Activated CD4-positive, alpha-beta memory T cell treated with anti-CD3 and anti-CD28 coated beads, Interleukin-2, amount 10 ng/mL, durations not matched to agents 7 days and 5 days (primary cell): ENCODE results near the gene MPHOSPH9. TPM values are rescaled to one million over a fixed set of nuclear protein-coding genes. Genes with fewer than 3 reads are reported as not detected.

ENCODE experiments used
- CTCF ChIA-PET: fragments of 350-600 bp; sonication (Branson Sonifier 250); formaldehyde crosslinking; loops from one replicate; lab custom pipeline; 2021; ENCODE audit warnings: antibody characterized with exemption, inconsistent platforms; lab: Charles Lee
- POLR2A ChIA-PET: fragments of 350-600 bp; sonication (Branson Sonifier 250); formaldehyde crosslinking; loops from one replicate; lab custom pipeline; 2021; ENCODE audit warnings: antibody characterized with exemption; lab: Charles Lee
- DNase-seq: peaks from one replicate; pipeline ENCODE4 v3.0.0-alpha.2; 2020
- H3K27ac Mint-ChIP-seq: one replicate; pipeline ENCODE4 v1.8.0; 2021; ENCODE audit warnings: mild to moderate bottlenecking, mixed read lengths
- H3K27me3 Mint-ChIP-seq: one replicate; pipeline ENCODE4 v1.8.0; 2021; ENCODE audit warnings: mixed read lengths
- H3K36me3 Mint-ChIP-seq: one replicate; pipeline ENCODE4 v1.8.0; 2021; ENCODE audit warnings: low read depth, mixed read lengths
- H3K4me1 Mint-ChIP-seq: one replicate; pipeline ENCODE4 v1.8.0; 2021; ENCODE audit warnings: mixed read lengths
- H3K4me3 Mint-ChIP-seq: one replicate; pipeline ENCODE4 v1.8.0; 2021; ENCODE audit warnings: mild to moderate bottlenecking, mixed read lengths
- H3K9me3 Mint-ChIP-seq: one replicate; pipeline ENCODE4 v1.8.0; 2021; ENCODE audit warnings: mixed read lengths
- total RNA-seq, 2 experiments: library from RNA; stranded (reverse); gene quantifications; one replicate each; pipeline ENCODE4 v1.2.3, GENCODE V29; 2021

The MPHOSPH9 gene
- total RNA-seq, 2 experiments from 2014 or later = 113 to 116 TPM

DNA sequence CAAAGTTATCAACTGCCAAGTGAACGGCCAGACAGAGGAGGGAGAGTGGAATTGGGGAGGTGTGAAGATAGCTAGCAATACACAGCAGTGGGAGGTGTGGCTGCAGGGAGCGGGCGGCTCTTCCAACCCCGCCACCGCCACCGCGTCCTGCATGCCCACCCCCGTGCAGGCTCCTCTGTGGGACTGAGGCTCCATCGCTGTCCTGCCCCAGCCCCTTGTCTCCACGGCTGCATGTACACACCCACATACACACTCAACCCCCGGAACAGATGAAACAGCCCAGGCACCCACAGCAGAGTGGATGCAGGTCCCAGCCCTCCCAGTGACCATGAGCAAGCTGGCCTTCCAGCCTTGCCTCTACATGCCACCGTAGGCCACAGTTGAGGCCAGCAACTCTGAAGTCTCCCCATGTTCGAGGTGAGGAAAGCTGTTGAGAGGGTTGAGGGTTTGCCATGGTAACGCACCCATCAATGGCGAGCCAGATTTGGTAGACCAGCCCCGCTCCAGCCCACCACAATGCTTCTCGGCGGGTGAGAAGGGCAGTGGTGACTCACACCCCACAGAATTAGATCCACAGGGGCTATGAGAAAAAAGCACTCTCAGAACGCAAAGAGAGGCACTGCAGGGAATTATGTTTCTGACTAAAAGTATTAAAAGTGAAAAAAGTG is 121.3 kb downstream of the MPHOSPH9 start:
- ChIA-PET POLR2A (no interaction called here), CTCF (no interaction called here)
- Mint-ChIP-seq H3K9me3 (no peaks in the 10 kb centered on the region), H3K4me3 (no peak overlapping the region), H3K27me3 (no peaks in the 10 kb centered on the region), H3K36me3 (peaks cover 5% of the 10 kb centered on the region), H3K27ac (no peak overlapping the region), H3K4me1 (peaks cover 19% of the 10 kb centered on the region)
- no peak for DNase-seq

GRCh38 chr12:123109319-123109772 is 123.6 kb downstream of the MPHOSPH9 start:
- DNase-seq = no peak
- H3K4me3 Mint-ChIP-seq = no peak overlapping the region
- POLR2A ChIA-PET = interaction anchor here (6.1 kb wide), 1 partner anchor 10 kb away, joined by 80 read pairs; no protein-coding TSS in a partner anchor
- H3K4me1 Mint-ChIP-seq = peaks cover 32% of the 10 kb centered on the region
- no peaks in the 10 kb centered on the region for H3K27me3 Mint-ChIP-seq
- CTCF ChIA-PET = interaction anchor here (1.2 kb wide), 1 partner anchor 11 kb away, joined by 4 read pairs; no protein-coding TSS in a partner anchor
- no peaks in the 10 kb centered on the region for H3K9me3 Mint-ChIP-seq
- peaks cover 5% of the 10 kb centered on the region for H3K36me3 Mint-ChIP-seq
- H3K27ac Mint-ChIP-seq = no peak overlapping the region

- Mint-ChIP-seq H3K4me3 (no peak overlapping the region), H3K9me3 (no peaks in the 10 kb centered on the region), H3K36me3 (peaks cover 5% of the 10 kb centered on the region), H3K4me1 (peaks cover 32% of the 10 kb centered on the region), H3K27ac (no peak overlapping the region), H3K27me3 (no peaks in the 10 kb centered on the region)
- no peak for DNase-seq
- CTCF ChIA-PET = no interaction called here
- POLR2A ChIA-PET = interaction anchor here (1.1 to 6.1 kb wide), 4 partner anchors 10 to 275 kb away, joined by 3 to 80 read pairs (median 24); partner anchors contain the start of genes KMT5A, MPHOSPH9 and MTRFR
Observed at GRCh38 chr12:123108682-123109066, 124.3 kb downstream of the MPHOSPH9 start.

DNA sequence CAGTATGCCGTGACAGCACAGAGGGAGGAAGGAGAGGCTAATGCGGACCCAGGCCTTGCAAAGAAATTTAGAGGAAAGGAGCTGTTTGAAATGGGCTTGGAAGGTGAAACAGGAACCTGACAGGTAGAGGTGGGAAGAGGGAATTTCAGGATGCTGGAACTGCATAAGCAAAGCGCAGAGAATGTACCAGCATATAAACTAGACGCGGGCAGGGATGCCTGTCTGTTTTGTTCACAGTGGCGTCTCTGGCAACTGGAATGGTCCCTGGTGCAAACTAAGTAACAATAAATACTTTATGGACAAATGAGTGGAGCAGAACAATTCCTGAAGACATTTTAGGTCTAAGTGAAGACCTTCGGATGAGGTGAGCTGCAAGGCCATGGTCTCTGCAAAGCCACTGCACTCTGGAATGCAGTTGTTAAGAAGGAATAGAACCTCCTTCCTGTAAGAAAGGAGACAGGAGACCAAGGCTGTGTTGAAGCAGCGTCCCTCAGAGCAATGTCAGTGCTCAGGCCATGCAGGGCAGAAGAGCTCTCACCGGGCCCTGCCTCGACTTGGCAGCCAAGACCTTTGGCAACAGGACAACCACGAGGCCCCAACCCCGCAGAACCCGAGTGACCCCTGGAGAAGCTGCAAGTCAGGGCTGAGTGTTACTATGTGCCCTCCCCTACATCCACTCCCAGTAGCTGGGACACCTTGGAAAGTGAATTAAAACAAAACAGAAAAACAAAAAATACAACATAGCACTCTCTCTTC is 124.8 kb downstream of the MPHOSPH9 start:
- H3K9me3 Mint-ChIP-seq = no peaks in the 10 kb centered on the region
- DNase-seq = no peak
- H3K27me3 Mint-ChIP-seq = no peaks in the 10 kb centered on the region
- ChIA-PET POLR2A (interaction anchor here (0.7 to 6.1 kb wide), 13 partner anchors 11 to 276 kb away, joined by 3 to 80 read pairs (median 6); partner anchors contain the start of genes KMT5A, MPHOSPH9, MTRFR and OGFOD2), CTCF (interaction anchor here (0.6 to 2.6 kb wide), 3 partner anchors 11 to 258 kb away, joined by 3 to 17 read pairs (median 4); no protein-coding TSS in a partner anchor)
- no peak overlapping the region for H3K4me3 Mint-ChIP-seq
- peaks cover 32% of the 10 kb centered on the region for H3K4me1 Mint-ChIP-seq
- peak overlapping the region; percentile 93 for H3K27ac Mint-ChIP-seq
- peaks cover 5% of the 10 kb centered on the region for H3K36me3 Mint-ChIP-seq

DNA sequence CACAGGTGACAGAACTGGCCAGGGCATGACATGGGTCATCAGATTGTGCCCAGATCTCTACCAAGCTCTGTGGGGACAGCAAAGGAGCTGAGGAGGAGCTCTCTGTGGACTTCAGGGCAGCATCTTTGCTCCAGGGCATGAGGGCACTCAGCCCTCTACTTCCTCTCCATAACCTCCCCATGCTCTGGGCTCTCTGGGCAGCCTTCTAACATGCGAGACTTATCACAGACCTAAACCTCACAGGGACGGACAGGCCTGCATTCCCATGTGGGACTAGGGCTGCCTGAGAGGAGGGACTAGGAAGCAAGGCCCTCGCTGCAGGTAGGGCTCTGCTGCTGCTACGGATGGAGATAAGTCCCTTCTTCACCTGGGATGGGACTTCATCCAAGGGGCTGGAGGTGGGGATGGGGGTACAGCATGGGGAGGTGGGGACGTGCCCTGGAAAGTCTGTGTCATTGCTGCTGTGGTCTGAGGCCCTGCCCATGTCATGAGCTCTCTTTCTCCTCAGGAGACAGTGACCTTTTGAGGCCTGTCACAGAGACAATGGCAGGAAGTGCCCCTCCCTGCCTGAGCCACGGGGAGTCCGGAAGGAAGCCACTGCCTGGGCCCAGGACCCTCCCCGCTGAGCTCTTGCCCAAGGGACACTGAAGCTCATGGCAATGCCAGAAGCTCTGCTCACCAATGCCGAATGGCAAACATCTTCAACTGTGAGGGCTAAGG is 126.1 kb downstream of the MPHOSPH9 start:
- CTCF ChIA-PET = interaction anchor here (0.6 to 2.6 kb wide), 9 partner anchors 12 to 131 kb away, joined by 3 to 17 read pairs (median 3); partner anchors contain the start of genes MPHOSPH9 and MTRFR
- POLR2A ChIA-PET = interaction anchor here (0.6 to 6.1 kb wide), 19 partner anchors 12 to 221 kb away, joined by 3 to 80 read pairs (median 4); partner anchors contain the start of genes MPHOSPH9, MTRFR, OGFOD2 and PITPNM2
- H3K27ac Mint-ChIP-seq = peak overlapping the region; percentile 93
- H3K4me1 Mint-ChIP-seq = peaks cover 39% of the 10 kb centered on the region
- no peaks in the 10 kb centered on the region for H3K27me3 Mint-ChIP-seq
- H3K4me3 Mint-ChIP-seq = peak overlapping the region; percentile 37
- H3K9me3 Mint-ChIP-seq = no peaks in the 10 kb centered on the region
- peaks cover 5% of the 10 kb centered on the region for H3K36me3 Mint-ChIP-seq
- peak; percentile 85 for DNase-seq

DNA sequence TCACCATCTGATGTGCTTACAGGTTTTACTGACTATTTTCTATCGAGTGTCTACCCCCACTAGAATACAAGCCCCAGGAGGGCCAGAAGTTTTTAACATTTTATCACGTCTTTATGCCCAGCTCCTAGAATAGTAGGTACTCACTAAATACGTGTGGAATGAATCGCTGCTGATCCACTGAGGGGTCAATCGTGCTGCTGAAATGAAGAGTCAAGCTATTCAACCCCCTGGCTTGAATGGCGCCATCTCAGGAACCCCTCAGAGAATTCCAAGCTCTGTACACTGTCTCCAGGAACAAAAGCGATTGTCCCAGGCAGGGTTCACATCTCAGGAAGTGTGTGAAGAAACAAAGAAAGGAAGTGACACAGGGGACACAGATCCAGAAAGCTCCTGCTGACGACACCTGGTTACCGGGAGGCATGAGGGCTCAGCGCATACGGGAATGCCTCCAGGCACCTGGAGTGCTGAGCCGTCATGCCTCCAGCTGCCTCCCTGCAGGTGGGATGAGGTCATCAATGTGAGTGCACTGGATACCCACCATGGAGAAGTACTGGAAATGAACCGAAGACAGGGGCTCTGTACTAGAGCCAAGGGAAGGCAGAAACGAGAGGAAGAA is 127.6 kb downstream of the MPHOSPH9 start:
- H3K27ac Mint-ChIP-seq = peak overlapping the region; percentile 59
- peaks cover 5% of the 10 kb centered on the region for H3K36me3 Mint-ChIP-seq
- peaks cover 39% of the 10 kb centered on the region for H3K4me1 Mint-ChIP-seq
- no peaks in the 10 kb centered on the region for H3K9me3 Mint-ChIP-seq
- ChIA-PET CTCF (interaction anchor here (2.6 kb wide), 1 partner anchor 29 kb away, joined by 17 read pairs; no protein-coding TSS in a partner anchor), POLR2A (interaction anchor here (0.6 to 6.1 kb wide), 6 partner anchors 11 to 260 kb away, joined by 3 to 80 read pairs (median 10); no protein-coding TSS in a partner anchor)
- H3K27me3 Mint-ChIP-seq = no peaks in the 10 kb centered on the region
- no peak overlapping the region for H3K4me3 Mint-ChIP-seq
- DNase-seq = no peak

GRCh38 chr12:123104809-123105208 is 128.1 kb downstream of the MPHOSPH9 start:
- Mint-ChIP-seq H3K27ac (peak overlapping the region; percentile 59), H3K36me3 (peaks cover 5% of the 10 kb centered on the region)

More at GRCh38 chr12:123104809-123105208, 128.1 kb downstream of the MPHOSPH9 start:
- ChIA-PET POLR2A (interaction anchor here (0.8 to 6.1 kb wide), 4 partner anchors 10 to 130 kb away, joined by 3 to 80 read pairs (median 10); no protein-coding TSS in a partner anchor), CTCF (no interaction called here)
- DNase-seq = no peak
- Mint-ChIP-seq H3K4me3 (no peak overlapping the region), H3K9me3 (no peaks in the 10 kb centered on the region), H3K27me3 (no peaks in the 10 kb centered on the region), H3K4me1 (peaks cover 39% of the 10 kb centered on the region)

Other genes starting within 250 kb of the MPHOSPH9 start
- 1 to 10 TPM; 8.1 to 9.3 TPM for gene PITPNM2, start 82.1 kb downstream of the MPHOSPH9 start, total RNA-seq
- 10 to 100 TPM; 29.9 to 30.0 TPM for gene MTRFR, start 295 bp upstream of the MPHOSPH9 start, total RNA-seq
- 10 to 100 TPM; 20.5 to 21.6 TPM for gene CDK2AP1, start 38.7 kb upstream of the MPHOSPH9 start, total RNA-seq
- gene SBNO1, start 131.7 kb upstream of the MPHOSPH9 start, total RNA-seq = 10 to 100 TPM; 40.1 to 40.2 TPM
- 10 to 100 TPM; 78.9 to 82.0 TPM for gene KMT5A, start 151.0 kb upstream of the MPHOSPH9 start, total RNA-seq
- 1 to 10 TPM; 8.9 to 9.0 TPM for gene RILPL2, start 203.5 kb upstream of the MPHOSPH9 start, total RNA-seq
- 10 to 100 TPM; 29.7 to 35.0 TPM for gene SNRNP35, start 225.0 kb upstream of the MPHOSPH9 start, total RNA-seq